HepG2 (cell line): ENCODE measurements around the gene VSX1. TPM values are rescaled to one million over a fixed set of nuclear protein-coding genes. Genes with fewer than 3 reads are reported as not detected.

Experiments
- ATF2 ChIP-seq: sonication (generic); formaldehyde crosslinking; IDR thresholded peaks from 2 replicates; pipeline ENCODE4 v1.4.0; 2020; ENCODE audit warnings: missing genetic modification reagents
- BRD4 ChIP-seq: sonication (generic); formaldehyde crosslinking; IDR thresholded peaks from 2 replicates; pipeline ENCODE4 v1.4.0; 2020; ENCODE audit warnings: missing genetic modification reagents
- CENPX ChIP-seq: sonication (generic); formaldehyde crosslinking; IDR thresholded peaks from 2 replicates; pipeline ENCODE4 v1.9.0; 2021; ENCODE audit warnings: mild to moderate bottlenecking, missing genetic modification reagents, moderate library complexity
- FOXA3 ChIP-seq: IDR thresholded peaks from 2 replicates; pipeline ENCODE4 v1.6.1; 2016; ENCODE audit warnings: missing genetic modification reagents, missing compliant biosample characterization
- GATA4 ChIP-seq: sonication (generic); IDR thresholded peaks from 2 replicates; pipeline ENCODE4 v1.6.1; 2016; ENCODE audit warnings: antibody characterized with exemption, low read depth, borderline replicate concordance
- HOXA3 ChIP-seq: sonication (generic); formaldehyde crosslinking; IDR thresholded peaks from 2 replicates; pipeline ENCODE4 v1.5.0; 2020; ENCODE audit warnings: missing genetic modification reagents
- NRL ChIP-seq: sonication (generic); formaldehyde crosslinking; IDR thresholded peaks from 2 replicates; pipeline ENCODE4 v1.5.0; 2020; ENCODE audit warnings: missing genetic modification reagents, mild to moderate bottlenecking, moderate library complexity, borderline replicate concordance
- PATZ1 ChIP-seq: sonication (generic); formaldehyde crosslinking; IDR thresholded peaks from 2 replicates; pipeline ENCODE4 v1.4.0; 2020; ENCODE audit warnings: missing genetic modification reagents
- SALL2 ChIP-seq: sonication (generic); formaldehyde crosslinking; IDR thresholded peaks from 2 replicates; pipeline ENCODE4 v1.8.1; 2023; ENCODE audit warnings: mild to moderate bottlenecking, missing genetic modification reagents, inconsistent platforms
- TBX3 ChIP-seq: fragments of 450-650 bp; IDR thresholded peaks from 2 replicates; pipeline ENCODE4 v1.6.1; 2017; ENCODE audit warnings: antibody characterized with exemption, mild to moderate bottlenecking, inconsistent platforms, borderline replicate concordance
- TGIF2 ChIP-seq: IDR thresholded peaks from 2 replicates; pipeline ENCODE4 v1.6.1; 2016; ENCODE audit warnings: control low read depth, missing compliant biosample characterization
- TRIM24 ChIP-seq: sonication (generic); formaldehyde crosslinking; IDR thresholded peaks from 2 replicates; pipeline ENCODE4 v1.8.0; 2022; ENCODE audit warnings: mild to moderate bottlenecking, missing genetic modification reagents
- ZBTB4 ChIP-seq: sonication (generic); formaldehyde crosslinking; IDR thresholded peaks from 2 replicates; pipeline ENCODE4 v1.4.0; 2020; ENCODE audit warnings: missing genetic modification reagents, mild to moderate bottlenecking, borderline replicate concordance
- ZFP36 ChIP-seq: fragments of 150-350 bp; IDR thresholded peaks from 2 replicates; pipeline ENCODE4 v1.6.1; 2018; ENCODE audit warnings: borderline replicate concordance, low read length, low read depth; ENCODE audit not compliant: partially characterized antibody
- ZMYM3 ChIP-seq: sonication (generic); formaldehyde crosslinking; IDR thresholded peaks from 2 replicates; pipeline ENCODE4 v1.5.1; 2020; ENCODE audit warnings: mild to moderate bottlenecking, missing genetic modification reagents
- ZNF576 ChIP-seq: sonication (generic); formaldehyde crosslinking; IDR thresholded peaks from 2 replicates; pipeline ENCODE4 v1.4.0; 2020; ENCODE audit warnings: mild to moderate bottlenecking, missing genetic modification reagents
- polyA plus RNA-seq, 8 experiments: library from polyadenylated mRNA; depleted of rRNA in 3 of 8; stranded (reverse) in 7 of 8; unstranded in 1 of 8; fragments of >200 nt; fragmentation: Illumina TruSeq in 4 of 8; extraction: Trizol in 4 of 8; gene quantifications; 2 replicates each; pipeline versions ENCODE4 v1.2.1 to v1.2.3, GENCODE V29; 2011 to 2016; ENCODE audit warnings: low read depth in 4 of 8, missing spikeins in 1 of 8, mixed read lengths in 1 of 8; ENCODE audit not compliant: insufficient read depth in 1 of 8
- total RNA-seq, 5 experiments: library from RNA; depleted of rRNA; stranded (reverse); fragments of >200 nt; fragmentation: Illumina TruSeq; extraction: Trizol; gene quantifications; 2 replicates each; pipeline ENCODE4 v1.2.3, GENCODE V29; 2016; ENCODE audit warnings: low read depth in 1 of 5
- TF ChIP-seq, protein P1 (sequence below): sonication (generic); formaldehyde crosslinking; IDR thresholded peaks from 2 replicates; pipeline ENCODE4 v1.4.0; 2020; ENCODE audit warnings: mild to moderate bottlenecking, missing genetic modification reagents

The VSX1 gene
- total and polyA plus RNA-seq, 2 of the 13 experiments (the other 11 are each of a cell fraction or from before 2014, with no cell fraction given): 0.04 TPM; not detected in 1

DNA sequence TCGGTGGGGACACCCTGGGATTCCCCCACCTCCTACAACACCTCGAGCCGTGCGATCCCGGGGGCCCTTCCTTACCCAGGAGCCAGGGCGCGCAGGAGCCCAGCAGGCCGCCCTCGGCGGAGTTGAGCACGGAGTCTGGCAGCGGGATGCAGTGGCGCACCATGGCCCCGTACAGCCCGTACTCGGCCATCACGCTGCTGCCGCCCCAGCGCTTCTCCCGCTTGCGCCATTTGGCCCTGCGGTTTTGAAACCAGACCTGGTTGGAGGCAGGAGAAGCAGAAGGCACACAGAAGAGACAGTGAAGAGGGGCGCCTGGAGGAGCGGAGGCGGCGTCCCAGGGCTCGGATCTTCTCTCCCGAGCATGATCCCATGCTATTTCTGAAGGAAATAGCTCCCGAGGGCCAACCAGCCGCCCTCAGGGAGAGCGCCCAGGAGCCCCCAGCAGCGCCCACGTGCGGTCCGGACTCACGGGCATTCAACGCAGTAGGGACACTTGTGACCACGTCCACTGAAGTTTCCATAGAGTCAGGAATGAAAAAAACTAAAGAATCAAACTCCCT is 4.3 kb downstream of the VSX1 start (continued):
- TF ChIP-seq ZFP36 (no peak), ATF2 (CRISPR knock-in tag) (no peak), HOXA3 (CRISPR knock-in tag) (peak; percentile 57), TGIF2 (CRISPR knock-in tag) (no peak), GATA4 (no peak), ZMYM3 (no peak), TRIM24 (CRISPR knock-in tag) (no peak), PATZ1 (CRISPR knock-in tag) (0 out of 2 replicates have a peak, but pooled peaks have one; percentile 29), ZBTB4 (CRISPR knock-in tag) (no peak), TBX3 (no peak), ZNF576 (CRISPR knock-in tag) (no peak), FOXA3 (CRISPR knock-in tag) (0 out of 2 replicates have a peak, but pooled peaks have one; percentile 10), BRD4 (0 out of 2 replicates have a peak, but pooled peaks have one; percentile 34), SALL2 (CRISPR knock-in tag) (peak; percentile 78; the same call in 1 of the 2 replicates), NRL (CRISPR knock-in tag) (0 out of 2 replicates have a peak, but pooled peaks have one; percentile 49), CENPX (no peak)
- TF ChIP-seq, protein P1, sequence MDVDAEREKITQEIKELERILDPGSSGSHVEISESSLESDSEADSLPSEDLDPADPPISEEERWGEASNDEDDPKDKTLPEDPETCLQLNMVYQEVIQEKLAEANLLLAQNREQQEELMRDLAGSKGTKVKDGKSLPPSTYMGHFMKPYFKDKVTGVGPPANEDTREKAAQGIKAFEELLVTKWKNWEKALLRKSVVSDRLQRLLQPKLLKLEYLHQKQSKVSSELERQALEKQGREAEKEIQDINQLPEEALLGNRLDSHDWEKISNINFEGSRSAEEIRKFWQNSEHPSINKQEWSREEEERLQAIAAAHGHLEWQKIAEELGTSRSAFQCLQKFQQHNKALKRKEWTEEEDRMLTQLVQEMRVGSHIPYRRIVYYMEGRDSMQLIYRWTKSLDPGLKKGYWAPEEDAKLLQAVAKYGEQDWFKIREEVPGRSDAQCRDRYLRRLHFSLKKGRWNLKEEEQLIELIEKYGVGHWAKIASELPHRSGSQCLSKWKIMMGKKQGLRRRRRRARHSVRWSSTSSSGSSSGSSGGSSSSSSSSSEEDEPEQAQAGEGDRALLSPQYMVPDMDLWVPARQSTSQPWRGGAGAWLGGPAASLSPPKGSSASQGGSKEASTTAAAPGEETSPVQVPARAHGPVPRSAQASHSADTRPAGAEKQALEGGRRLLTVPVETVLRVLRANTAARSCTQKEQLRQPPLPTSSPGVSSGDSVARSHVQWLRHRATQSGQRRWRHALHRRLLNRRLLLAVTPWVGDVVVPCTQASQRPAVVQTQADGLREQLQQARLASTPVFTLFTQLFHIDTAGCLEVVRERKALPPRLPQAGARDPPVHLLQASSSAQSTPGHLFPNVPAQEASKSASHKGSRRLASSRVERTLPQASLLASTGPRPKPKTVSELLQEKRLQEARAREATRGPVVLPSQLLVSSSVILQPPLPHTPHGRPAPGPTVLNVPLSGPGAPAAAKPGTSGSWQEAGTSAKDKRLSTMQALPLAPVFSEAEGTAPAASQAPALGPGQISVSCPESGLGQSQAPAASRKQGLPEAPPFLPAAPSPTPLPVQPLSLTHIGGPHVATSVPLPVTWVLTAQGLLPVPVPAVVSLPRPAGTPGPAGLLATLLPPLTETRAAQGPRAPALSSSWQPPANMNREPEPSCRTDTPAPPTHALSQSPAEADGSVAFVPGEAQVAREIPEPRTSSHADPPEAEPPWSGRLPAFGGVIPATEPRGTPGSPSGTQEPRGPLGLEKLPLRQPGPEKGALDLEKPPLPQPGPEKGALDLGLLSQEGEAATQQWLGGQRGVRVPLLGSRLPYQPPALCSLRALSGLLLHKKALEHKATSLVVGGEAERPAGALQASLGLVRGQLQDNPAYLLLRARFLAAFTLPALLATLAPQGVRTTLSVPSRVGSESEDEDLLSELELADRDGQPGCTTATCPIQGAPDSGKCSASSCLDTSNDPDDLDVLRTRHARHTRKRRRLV: no peak
